Measurements from ENCODE around the gene UPF1.

DNA sequence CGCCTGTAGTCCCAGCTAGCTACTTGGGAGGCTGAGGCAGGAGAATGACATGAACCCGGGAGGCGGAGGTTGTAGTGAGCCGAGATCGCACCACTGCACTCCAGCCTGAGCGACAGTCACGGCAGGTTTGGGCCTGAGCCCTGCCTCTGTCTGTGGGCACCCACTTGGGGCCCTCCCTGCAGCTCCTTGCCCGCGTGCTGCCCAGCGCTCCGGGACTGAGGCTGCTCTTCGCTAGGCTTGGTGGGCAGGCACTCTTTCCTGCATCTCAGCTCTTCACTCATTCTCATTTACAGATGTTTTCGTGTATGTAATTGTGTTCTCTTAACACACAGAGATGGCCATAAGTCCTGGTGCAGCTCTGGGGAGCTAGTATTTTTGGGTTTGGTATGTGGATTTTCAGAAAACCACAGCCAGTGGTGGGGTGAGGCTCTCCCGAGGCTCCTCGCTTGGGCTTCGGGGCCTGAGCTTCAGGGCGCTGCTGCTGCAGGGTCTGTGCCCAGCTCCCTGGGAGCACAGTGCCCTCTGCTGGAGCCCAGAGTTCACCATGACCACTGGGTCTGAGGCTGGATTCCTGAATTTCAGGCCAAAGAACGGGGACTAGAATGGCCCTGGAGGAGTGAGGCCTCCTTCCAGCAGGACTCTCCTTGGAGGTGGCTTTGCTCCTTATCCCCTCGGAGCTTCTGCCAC, 15.2 kb downstream of the UPF1 start:
- TF ChIP-seq, protein P1, sequence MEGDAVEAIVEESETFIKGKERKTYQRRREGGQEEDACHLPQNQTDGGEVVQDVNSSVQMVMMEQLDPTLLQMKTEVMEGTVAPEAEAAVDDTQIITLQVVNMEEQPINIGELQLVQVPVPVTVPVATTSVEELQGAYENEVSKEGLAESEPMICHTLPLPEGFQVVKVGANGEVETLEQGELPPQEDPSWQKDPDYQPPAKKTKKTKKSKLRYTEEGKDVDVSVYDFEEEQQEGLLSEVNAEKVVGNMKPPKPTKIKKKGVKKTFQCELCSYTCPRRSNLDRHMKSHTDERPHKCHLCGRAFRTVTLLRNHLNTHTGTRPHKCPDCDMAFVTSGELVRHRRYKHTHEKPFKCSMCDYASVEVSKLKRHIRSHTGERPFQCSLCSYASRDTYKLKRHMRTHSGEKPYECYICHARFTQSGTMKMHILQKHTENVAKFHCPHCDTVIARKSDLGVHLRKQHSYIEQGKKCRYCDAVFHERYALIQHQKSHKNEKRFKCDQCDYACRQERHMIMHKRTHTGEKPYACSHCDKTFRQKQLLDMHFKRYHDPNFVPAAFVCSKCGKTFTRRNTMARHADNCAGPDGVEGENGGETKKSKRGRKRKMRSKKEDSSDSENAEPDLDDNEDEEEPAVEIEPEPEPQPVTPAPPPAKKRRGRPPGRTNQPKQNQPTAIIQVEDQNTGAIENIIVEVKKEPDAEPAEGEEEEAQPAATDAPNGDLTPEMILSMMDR (conservative IDR thresholded peaks at IDR 0.05) = peak; percentile 93
- no peak for TF ChIP-seq EZH2 (IDR thresholded peaks at IDR 0.05; ENCODE audit: low read depth)
